NCI-H2196 treated with DMSO at 0.1 percent for 48 hours (cell line): ENCODE data around the gene YY2.
"Not testable (repeated sequence)": the region's sequence is repeated elsewhere in the genome, so short reads cannot be mapped to it uniquely, and the experiment has no call there.

Experiments used
- DNase-seq: peaks from one replicate; lab custom pipeline; 2025; ENCODE audit not compliant: unreplicated experiment; lab: John Stamatoyannopoulos, UW

YY2 gene

DNA sequence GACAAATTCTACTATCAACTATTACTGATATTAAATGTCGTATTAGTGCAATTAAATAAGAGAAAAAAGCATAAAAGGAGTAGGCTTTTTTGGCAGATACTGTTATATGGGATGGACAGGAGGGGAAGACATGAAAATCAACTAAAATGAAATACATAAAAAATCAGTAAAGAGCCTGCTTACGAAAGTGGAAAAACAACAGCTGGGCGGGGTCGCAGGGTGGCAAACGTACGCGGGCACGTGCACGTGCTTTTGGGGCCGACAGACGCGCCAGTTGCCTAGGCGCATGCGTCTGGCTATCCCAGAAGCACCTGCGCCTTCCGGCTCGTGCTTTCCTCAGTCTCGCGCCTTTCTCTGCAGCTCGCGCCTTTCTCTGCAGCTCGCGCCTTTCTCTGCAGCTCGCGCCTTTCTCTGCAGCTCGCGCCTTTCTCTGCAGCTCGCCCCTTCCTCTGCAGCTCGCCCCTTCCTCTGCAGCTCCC lies at the start of gene YY2:
Gene YY2 (plus strand): TSS at position 51 of the 479 bp plus-strand sequence. CDS start 498 bp downstream, outside the sequence.
- no peak for DNase-seq

DNA sequence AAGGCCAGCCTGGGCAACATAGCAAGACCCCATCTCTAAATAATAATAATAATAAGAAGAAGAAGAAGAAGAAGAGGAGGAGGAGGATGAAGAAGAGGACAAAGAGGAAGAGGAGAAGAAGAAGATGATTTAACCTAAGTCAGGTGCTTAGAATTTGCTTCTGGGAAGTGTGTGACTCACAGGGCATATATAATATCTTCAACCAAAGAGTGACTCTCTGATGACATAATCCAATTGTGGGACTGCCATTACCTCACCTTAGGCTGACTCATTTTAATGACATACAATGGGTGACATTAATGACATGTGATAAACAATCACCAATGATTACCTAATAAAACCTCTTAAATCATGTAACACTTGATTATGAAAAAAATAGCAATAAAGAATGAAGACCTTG lies 49.1 kb upstream of the YY2 start:
- no peak for DNase-seq

DNA sequence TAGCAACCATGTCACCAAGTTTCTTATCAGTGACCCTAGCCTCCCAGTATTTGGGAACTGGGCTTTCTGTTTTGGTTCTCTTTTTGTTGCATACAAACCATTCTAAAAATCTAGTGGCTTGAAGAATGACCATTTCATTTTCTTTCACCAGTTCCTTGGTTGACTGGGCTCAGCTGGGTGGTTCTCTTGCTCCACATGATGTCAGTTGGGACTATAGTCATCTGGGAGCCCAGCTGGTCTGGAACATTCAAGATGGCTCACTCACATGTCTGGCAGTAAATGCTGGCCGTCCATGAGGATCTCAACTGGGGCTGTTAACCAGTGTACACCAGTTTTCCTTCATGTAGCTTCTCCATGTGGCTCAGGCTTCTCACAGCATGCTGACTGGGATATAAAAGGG lies 44.0 kb upstream of the YY2 start:
- DNase-seq, result no peak

DNA sequence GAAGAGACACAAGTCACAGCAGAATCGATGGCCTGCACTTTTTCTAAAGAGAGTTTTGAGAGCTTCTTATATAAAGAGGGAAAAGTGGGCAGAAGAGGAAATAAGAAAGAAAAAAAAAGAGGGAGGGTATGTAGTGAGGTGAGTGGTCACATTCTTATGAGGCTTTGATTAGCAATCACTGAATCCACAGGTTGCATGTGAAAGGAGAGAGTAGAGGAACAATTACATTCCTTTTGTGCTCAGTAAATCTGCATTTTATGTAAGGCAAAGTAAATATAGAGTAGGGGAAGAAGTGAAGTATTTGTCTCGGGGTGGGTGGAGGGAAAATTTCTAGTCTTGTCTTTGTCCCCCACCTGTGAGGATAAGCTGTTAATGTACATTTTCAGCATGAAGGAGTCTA lies 43.2 kb upstream of the YY2 start:
- no peak for DNase-seq

DNA sequence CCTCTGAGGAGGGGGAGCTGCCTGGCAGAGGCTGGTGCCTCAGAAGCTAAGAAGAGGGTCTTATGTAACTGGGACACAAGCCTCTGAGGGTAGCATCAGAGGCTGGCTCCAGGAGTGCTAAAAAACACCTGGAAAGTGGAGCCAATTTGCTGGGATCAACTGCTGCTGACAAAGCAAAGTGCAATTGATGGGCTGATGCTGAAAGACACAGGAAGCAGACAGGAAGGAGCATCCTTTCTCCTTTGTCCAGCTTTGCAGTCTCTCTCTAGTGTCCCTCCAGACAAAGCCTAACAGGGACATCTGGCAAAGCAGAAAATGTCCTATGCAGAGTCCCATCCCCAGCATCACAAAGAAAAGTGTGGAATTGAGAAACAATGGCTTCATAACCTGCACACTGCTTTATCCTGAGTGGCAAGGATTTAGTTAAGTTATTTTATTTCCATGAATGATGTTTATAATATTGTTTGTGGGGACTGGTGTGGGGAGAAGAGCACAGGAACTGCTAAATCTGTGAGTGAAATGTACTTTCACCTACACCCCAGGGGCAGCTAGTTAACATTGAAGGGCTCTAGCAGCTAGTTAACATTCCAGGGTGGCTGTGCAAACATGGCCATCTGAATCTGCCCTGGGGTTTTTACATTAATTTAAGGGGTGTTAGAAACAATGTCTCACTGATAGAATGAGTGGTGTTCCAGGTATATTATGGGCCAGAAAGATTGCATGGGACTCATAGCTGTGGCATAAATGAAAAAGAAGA lies 42.0 kb upstream of the YY2 start:
- no peak for DNase-seq

DNA sequence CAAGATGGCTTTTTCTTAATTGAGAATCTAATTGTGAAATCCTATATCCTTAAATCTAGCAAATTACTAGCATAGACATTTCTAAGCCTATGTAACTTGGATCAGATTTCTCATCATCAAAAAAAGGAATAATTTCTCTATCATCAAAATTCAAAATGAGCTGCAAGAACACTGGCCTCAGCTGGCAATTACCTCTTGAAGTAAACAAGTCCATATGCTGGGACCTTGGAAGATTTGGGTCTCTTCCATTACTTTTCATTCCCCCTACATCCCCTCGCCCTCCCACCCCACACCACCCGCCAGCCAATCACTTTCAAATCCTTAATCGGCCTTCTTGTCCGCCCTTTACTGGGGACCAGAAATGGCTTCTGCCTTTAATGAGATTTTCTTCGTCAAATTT lies 39.7 kb upstream of the YY2 start:
- no peak for DNase-seq

DNA sequence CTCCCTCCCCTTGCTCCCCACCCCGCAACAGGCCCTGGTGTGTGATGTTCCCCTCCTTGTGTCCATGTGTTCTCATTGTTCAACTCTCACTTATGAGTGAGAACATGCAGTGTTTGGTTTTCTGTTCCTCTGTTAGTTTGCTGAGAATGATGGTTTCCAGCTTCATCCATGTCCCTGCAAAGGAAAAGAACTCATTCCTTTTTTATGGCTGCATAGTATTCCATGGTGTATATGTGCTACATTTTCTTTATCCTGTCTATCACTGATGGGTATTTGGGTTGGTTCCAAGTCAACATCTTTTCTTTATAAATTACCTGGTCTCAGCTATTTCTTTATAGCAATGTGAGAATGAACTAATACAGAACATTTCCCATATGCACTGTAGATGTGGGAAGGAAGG lies 35.6 kb upstream of the YY2 start:
- DNase-seq, result not testable (repeated sequence)

DNA sequence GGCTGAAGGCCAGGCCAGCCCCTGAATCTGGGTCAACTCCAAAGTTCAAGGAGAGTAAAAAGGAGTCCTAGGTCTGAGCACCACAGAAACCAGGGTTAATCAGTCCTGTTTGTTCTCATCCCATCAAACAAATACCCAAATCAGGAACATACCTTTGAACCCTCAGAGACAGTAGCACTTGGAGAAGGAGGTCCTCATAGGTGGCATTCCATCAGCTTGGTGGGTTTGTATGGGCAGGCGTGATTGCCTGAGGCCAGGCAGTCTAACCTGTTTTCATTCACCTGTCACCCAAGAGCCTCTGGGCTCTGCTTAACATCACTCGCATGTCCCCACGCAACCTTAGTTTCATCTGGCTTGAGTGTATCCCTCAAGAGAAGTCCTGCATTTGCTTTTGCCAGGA lies 33.9 kb upstream of the YY2 start:
- no peak for DNase-seq

DNA sequence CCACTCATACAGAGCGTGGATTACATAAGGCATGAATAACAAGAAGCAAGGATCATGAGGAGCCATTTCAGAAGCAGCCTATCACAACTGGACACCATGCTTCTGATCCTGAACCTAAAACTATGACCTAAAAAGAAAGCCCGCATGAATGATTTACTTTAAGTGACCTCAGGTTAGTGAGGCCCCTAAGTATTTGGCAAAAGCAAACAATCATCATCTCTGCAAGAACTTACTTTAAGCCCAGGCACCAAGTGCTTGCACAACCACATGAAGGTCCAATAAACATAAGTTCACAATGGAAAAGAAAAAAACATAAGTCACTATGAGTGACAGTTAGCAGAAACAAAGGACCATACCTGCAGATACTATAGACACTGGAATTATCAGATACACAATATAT lies 24.3 kb upstream of the YY2 start:
- no peak for DNase-seq

DNA sequence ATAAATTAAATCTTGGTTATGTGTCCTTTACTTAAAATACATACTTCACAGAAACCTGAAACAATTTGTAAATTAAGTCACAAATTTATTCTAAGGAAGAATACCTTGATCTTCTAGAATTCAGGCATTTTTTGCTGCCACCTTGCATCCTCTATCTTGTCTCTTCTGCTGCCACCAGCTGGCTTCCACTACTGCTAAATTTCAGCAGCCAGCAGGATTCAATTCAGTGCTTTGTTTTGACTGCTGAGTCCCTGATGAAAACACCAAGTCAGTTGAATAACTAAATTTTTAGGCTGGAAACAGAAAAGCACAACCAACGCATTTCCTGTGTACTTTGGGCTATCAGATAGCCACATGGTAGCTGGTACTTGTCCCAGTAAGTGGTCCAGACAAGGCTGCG lies 18.7 kb upstream of the YY2 start:
- DNase-seq, result no peak

DNA sequence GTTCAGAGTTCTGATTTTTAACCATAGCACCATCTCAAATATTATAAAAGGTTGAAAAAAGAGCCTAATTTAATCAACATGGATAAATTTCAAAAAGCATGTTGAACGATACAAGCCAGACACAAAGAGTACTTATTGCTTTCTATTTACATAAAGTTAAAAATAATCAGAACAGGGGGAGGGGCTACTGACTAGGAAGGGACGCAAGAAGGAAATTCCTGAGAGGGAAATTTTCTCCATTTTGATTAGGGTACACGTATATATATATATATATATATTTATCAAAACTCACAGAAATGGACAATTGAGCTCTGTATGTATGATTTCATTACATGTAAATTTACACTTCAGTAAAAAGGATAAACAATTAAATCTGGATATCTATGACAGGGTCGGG lies 16.9 kb upstream of the YY2 start:
- no peak for DNase-seq

DNA sequence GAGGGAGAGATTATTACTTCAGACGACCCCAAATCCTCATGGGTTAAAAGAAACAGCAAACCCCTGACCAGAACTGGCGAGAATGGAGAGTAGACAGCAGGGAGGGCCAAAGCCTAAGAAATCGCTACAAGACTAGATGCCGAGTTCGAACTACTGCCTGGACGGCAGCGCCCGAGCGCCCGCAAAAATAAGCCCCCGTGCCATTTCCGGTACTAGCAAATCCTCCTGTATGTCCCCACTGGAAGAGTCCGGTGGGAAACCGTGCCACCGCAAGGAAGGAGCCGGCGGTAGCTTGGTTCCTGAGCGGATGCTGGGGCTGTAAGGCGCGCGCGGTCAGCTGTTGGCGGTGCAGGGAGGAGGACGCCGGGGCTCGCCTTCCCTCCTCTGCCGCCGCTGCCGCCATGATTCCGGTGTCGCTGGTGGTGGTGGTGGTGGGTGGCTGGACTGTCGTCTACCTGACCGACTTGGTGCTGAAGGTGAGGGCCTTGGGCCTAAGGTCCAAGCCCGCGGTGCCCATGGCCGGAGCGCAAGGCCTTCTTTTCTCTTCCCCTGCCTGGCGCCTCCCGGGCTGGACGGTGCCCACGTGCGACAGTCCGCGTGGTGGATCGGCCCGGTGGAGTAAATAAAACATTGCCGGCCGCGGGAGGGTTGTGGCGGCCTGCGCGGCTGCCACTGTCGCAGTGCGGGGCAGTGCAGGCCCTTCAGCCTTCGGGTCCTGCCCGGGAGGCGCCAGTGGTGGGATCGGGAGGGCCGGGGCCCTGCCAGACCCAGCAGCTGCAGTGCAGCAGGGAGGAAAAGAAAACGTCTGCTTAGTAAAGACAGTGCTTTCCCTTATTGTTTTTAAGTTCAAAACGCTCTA lies 16.2 kb upstream of the YY2 start, which contains the start of gene MBTPS2:
Gene MBTPS2 (plus strand): TSS at position 284 of the 859 bp plus-strand sequence. CDS start 118 bp downstream, at position 402.
- peak; percentile 55 for DNase-seq

DNA sequence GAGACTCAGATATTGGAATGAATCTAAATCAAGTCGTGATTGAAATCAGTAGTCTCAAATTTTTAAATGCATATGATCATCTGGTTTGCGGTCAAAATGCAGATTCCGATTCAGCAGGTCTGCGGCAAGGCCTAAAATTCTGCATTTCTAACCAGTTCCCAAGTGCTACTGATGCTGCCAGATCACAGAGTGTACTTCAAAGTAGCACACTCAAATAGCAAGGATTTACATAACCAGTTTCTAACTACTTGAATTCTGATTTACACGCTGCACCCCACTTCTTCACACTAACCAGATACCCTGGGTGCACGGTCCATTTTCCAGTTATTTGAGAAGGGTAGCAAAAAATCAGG lies 15.6 kb upstream of the YY2 start:
- no peak for DNase-seq

DNA sequence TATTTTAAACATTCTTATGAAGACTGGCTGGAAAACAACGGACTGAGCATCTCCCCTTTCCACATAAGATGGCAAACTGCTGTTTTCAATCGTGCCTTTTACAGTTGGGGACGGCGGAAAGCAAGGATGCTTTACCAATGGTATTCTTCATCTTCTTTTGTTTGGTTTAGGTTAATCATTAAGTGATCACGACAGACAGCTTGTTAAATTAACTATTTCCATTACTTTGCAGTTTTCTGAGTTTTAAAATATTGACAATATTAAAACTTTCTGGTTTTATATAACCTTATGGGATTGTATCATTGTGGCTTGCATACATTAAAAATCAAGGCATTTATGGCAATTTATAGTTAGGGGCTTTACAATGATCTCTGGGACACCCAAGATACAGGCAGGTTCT lies 12.6 kb upstream of the YY2 start:
- no peak for DNase-seq

DNA sequence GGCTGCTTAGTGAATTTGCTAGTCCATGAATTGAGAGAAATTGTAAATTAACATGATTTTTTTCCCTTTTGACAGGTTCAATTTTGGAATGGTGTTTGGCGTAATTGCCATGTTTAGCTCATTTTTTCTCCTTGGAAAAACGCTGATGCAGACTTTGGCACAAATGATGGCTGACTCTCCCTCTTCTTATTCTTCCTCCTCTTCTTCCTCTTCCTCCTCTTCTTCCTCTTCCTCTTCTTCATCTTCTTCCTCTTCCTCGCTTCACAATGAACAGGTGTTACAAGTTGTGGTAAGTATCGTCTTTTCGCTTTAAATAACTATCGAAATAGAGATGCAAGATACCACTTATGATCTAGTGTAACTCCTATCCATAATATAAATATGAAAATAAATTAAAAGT lies 10.7 kb upstream of the YY2 start:
- no peak for DNase-seq

DNA sequence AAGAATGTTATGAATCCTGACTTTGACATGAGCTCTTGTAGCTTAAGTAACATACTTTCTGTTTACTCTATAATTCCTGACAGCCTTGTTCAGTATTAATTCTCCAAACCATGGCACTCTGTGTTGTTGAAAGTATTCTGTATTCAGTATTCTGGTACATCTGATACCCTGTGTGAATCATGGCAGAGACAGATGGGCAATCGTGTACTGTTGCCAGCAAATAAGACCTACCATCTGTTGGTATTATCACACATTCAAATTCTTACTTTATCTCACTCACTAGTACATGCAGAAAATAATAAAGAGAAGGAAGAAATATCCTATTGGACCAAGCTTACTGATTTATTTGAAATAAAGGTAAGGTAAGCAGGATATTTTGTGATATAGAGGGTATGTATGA lies 8.4 kb upstream of the YY2 start:
- no peak for DNase-seq

DNA sequence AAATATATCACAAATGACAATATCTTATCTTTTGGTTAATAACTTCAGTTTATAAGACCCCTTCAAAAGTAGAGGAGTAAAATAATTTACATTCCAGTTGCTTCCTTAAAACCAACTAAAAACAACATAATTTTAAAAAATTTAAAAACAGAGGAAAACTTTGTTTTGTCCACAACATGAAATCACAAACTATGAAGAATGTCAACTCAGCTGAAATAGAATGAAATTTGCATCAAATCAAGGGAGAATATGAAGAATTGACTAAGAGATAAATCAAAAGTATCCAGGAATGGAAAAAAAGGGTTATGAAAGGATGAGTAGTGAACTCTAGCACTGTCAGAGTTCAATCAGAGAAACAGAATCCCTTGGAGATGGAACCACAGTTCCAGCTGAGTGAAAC lies 2.2 kb upstream of the YY2 start:
- DNase-seq, result no peak

DNA sequence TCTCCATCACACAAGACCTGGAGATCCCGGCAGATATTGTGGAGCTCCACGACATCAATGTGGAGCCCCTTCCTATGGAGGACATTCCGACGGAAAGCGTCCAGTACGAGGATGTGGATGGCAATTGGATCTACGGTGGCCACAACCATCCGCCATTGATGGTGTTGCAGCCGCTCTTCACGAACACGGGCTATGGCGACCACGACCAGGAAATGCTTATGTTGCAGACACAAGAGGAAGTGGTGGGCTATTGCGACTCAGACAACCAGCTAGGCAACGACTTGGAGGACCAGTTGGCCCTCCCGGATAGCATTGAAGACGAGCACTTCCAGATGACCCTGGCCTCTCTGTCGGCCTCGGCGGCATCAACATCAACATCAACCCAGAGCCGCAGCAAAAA lies 717 bp downstream of the YY2 start:
- DNase-seq, result no peak

DNA sequence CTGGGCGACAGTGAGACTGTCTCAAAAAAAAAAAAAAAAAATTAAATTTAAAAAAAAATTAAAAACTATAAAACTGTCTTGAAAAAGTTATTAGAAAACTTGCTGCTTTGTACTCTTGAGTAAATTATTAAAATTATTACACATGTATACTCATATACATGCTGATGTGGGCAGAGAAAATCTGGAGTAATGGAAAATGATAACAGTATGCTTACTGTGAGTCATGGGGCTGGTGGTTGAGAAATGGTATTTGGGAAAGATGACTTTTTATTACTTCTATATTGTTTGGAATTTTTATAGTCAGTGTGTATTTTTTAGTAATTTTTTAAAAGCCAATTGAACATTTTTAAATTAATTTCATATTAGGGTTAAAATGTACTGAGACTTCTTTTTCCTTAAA lies 7.5 kb downstream of the YY2 start:
- no peak for DNase-seq

DNA sequence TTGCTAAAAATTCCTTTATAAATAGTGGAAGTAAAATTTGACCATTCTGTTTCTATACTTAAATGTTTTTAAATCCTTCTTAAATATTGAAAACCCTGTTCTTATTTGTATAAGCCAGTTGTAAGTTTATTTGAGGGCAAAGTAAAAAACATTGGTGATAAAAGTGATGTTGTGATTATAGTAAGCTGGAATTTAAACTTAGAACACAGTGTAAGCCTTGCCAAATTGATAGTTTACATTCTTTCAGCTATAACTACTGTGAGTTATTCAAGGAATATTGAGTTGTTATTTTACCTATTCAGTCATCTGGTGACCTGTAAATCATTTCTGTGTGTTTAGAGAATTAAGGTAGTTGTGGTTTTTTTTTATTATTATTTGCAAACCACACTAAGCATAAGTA lies 9.6 kb downstream of the YY2 start:
- no peak for DNase-seq

DNA sequence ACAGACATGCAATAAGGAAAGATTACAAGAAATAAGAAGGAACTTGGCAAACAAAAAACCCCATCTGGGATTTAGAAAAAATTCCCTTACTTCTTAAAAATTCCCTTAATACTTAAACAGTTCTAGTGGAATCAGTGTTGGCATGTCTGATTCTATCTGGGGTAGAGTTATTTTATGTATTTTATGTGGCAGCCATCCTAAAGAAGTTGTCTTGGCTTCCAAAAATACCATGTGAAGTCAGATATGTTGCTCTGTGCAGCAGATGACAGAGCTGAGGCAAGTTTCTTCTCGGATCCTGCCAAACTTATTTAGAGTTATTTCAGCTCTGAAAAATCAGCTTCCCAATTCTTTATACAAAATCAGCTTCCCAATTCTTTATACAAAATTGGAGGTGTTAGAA lies 14.7 kb downstream of the YY2 start:
- no peak for DNase-seq

DNA sequence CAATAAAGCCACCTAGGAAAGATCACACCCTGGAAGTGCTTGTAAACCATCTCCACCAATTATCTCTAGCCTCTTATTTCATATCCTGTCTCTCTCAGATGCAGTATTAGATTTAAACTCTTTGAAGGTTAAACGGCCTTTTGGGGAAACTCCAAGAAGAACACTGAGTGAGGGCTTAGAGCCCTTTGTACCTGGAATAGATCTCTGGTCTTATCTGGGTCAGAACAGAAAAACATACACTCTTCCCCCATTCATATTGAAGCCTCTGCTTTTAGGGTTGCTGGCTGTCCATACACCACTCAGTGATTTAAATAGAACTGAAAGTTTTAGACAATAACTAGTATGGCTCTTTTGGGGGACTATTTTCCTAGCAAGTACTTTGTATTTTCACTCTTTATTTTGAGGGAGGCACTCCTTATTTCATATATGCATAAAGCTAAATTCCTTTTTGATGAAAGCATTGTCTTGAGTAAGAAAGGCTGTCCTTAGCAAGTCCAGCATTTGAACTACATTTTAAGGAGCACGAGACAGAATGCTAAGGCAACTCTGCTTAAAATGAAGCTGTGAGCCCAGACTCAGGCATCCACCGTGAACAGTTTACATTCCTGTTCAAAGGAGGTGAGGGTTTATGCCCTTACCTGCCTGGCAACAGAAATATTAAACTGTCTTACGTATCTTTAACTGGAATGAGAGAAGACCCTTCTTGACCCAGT lies 17.4 kb downstream of the YY2 start:
- DNase-seq, result no peak
